ENCODE data around the gene UGT1A9.

DNA sequence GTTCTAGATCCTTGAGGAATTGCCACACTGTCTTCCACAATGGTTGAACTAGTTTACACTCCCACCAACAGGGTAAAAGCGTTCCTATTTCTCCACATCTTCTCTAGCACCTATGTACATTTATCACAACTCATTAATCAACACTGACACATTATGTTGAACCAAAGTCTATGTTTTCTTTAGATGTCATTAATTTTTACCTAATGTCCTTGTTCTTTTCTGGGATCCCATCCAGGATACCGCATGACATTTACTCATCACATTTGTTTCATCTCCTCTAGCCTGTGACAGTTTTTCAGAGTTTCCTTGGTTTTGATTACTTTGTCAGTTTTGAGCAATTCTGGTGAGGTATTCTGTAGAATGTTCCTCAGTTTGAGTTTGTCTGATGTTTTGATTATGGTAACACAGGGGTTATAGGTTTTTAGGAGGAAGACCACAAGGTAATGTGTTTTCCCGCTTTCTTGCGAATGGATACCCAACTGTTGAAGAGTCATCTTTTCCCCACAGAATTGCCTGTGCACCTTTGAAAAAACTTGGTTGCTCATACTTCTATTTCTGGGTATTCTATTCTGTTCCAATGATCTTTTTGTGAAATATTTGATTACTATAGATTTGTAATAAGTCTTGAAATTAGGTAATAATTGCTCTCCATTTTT is 3.0 kb upstream of the UGT1A9 start:
- TF ChIP-seq CTCF (IDR thresholded peaks at IDR 0.05), result no peak
- TF ChIP-seq, protein P1, sequence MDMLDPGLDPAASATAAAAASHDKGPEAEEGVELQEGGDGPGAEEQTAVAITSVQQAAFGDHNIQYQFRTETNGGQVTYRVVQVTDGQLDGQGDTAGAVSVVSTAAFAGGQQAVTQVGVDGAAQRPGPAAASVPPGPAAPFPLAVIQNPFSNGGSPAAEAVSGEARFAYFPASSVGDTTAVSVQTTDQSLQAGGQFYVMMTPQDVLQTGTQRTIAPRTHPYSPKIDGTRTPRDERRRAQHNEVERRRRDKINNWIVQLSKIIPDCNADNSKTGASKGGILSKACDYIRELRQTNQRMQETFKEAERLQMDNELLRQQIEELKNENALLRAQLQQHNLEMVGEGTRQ (IDR thresholded peaks at IDR 0.05; ENCODE audit: borderline replicate concordance, low read depth, low read length), result no peak
- TF ChIP-seq, protein P2, sequence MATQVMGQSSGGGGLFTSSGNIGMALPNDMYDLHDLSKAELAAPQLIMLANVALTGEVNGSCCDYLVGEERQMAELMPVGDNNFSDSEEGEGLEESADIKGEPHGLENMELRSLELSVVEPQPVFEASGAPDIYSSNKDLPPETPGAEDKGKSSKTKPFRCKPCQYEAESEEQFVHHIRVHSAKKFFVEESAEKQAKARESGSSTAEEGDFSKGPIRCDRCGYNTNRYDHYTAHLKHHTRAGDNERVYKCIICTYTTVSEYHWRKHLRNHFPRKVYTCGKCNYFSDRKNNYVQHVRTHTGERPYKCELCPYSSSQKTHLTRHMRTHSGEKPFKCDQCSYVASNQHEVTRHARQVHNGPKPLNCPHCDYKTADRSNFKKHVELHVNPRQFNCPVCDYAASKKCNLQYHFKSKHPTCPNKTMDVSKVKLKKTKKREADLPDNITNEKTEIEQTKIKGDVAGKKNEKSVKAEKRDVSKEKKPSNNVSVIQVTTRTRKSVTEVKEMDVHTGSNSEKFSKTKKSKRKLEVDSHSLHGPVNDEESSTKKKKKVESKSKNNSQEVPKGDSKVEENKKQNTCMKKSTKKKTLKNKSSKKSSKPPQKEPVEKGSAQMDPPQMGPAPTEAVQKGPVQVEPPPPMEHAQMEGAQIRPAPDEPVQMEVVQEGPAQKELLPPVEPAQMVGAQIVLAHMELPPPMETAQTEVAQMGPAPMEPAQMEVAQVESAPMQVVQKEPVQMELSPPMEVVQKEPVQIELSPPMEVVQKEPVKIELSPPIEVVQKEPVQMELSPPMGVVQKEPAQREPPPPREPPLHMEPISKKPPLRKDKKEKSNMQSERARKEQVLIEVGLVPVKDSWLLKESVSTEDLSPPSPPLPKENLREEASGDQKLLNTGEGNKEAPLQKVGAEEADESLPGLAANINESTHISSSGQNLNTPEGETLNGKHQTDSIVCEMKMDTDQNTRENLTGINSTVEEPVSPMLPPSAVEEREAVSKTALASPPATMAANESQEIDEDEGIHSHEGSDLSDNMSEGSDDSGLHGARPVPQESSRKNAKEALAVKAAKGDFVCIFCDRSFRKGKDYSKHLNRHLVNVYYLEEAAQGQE (IDR thresholded peaks at IDR 0.05; ENCODE audit: low read depth, low read length), result no peak
- TF ChIP-seq MAX (IDR thresholded peaks at IDR 0.05; ENCODE audit: low read depth), result no peak
- TF ChIP-seq SMC3 (IDR thresholded peaks at IDR 0.05; ENCODE audit: low read depth, low read length), result no peak
- TF ChIP-seq RAD21 (IDR thresholded peaks at IDR 0.05; ENCODE audit: low read length), result no peak
- no peak for TF ChIP-seq FOSL2 (IDR thresholded peaks at IDR 0.05; ENCODE audit: borderline replicate concordance, low read depth)
- TF ChIP-seq YY1 (IDR thresholded peaks at IDR 0.05; ENCODE audit: low read depth), result no peak
- no peak for TF ChIP-seq GABPA (IDR thresholded peaks at IDR 0.05; ENCODE audit: low read depth)
- no peak for TF ChIP-seq SIN3A (IDR thresholded peaks at IDR 0.05; ENCODE audit: borderline replicate concordance, low read depth, low read length)
- no peak for TF ChIP-seq EP300 (IDR thresholded peaks at IDR 0.05; ENCODE audit: borderline replicate concordance in 1 of 2, low read depth in 1 of 2, low read length in 1 of 2)
- TF ChIP-seq POLR2AphosphoS5 (IDR thresholded peaks at IDR 0.05; ENCODE audit: low read depth, low read length), result no peak
- TF ChIP-seq MXI1 (IDR thresholded peaks at IDR 0.05; ENCODE audit: low read depth, low read length), result no peak
- TF ChIP-seq MEF2A (IDR thresholded peaks at IDR 0.05; ENCODE audit: borderline replicate concordance, low read depth), result no peak
